BE2C (cell line): ENCODE results near the gene TTC39C. TPM values are rescaled to one million over a fixed set of nuclear protein-coding genes. Genes with fewer than 3 reads are reported as not detected.

Experiments
- DNase-seq: peaks from one replicate; pipeline ENCODE4 v3.0.0-alpha.2; 2020
- H3K27me3 ChIP-seq: fragments of 250-450 bp; sonication (Bioruptor Pico); 2 replicates; pipeline ENCODE4 v1.5.1; 2020; ENCODE audit warnings: mild to moderate bottlenecking
- H3K36me3 ChIP-seq: fragments of 250-450 bp; sonication (Bioruptor Pico); 2 replicates; pipeline ENCODE4 v1.5.1; 2020; ENCODE audit warnings: mild to moderate bottlenecking
- H3K4me1 ChIP-seq: fragments of 250-450 bp; sonication (Bioruptor Pico); 2 replicates; pipeline ENCODE4 v1.5.1; 2020
- H3K4me3 ChIP-seq: 2 replicates; pipeline ENCODE4 v1.5.1; 2011; ENCODE audit warnings: low read depth, low read length
- H3K9me3 ChIP-seq: fragments of 250-450 bp; sonication (Bioruptor Pico); 2 replicates; pipeline ENCODE4 v1.5.1; 2020
- CTCF ChIP-seq: IDR thresholded peaks from 2 replicates; pipeline ENCODE4 v1.5.1; 2012; ENCODE audit warnings: mild to moderate bottlenecking, low read depth, low read length
- polyA plus RNA-seq: library from polyadenylated mRNA; unstranded; fragments of >200 nt; gene quantifications from one replicate; pipeline ENCODE4 v1.2.1, GENCODE V29; 2012; ENCODE audit warnings: low read depth, missing spikeins; ENCODE audit not compliant: insufficient read length, insufficient read depth

Gene TTC39C
- 5.4 TPM for polyA plus RNA-seq

GRCh38 chr18:24014062-24014985, at the start of gene TTC39C:
Gene TTC39C (plus strand): TSS chr18:24014754. CDS start chr18:24014872, 118 bp downstream.
- TF ChIP-seq CTCF = no peak
- no peaks in the 10 kb centered on the region for H3K4me1 ChIP-seq
- H3K9me3 ChIP-seq = no peaks in the 10 kb centered on the region
- peak; percentile 53 for DNase-seq
- peak within 1 kb of the TSS; percentile 70 for H3K4me3 ChIP-seq
- H3K36me3 ChIP-seq = no peaks in the 10 kb centered on the region
- no peaks in the 10 kb centered on the region for H3K27me3 ChIP-seq

- no peaks in the 10 kb centered on the region for H3K9me3 ChIP-seq
- H3K4me1 ChIP-seq = no peaks in the 10 kb centered on the region
- no peak overlapping the region for H3K4me3 ChIP-seq
- H3K27me3 ChIP-seq = no peaks in the 10 kb centered on the region
- DNase-seq = no peak
- H3K36me3 ChIP-seq = no peaks in the 10 kb centered on the region
- TF ChIP-seq CTCF = no peak
Observed at GRCh38 chr18:23966909-23967308, 47.6 kb upstream of the TTC39C start.

- no peaks in the 10 kb centered on the region for H3K9me3 ChIP-seq
- H3K36me3 ChIP-seq = no peaks in the 10 kb centered on the region
- DNase-seq = no peak
- TF ChIP-seq CTCF = no peak
- no peak overlapping the region for H3K4me3 ChIP-seq
- H3K4me1 ChIP-seq = no peaks in the 10 kb centered on the region
- H3K27me3 ChIP-seq = no peaks in the 10 kb centered on the region
Observed at GRCh38 chr18:23967321-23968089, 47.0 kb upstream of the TTC39C start.

- no peaks in the 10 kb centered on the region for H3K36me3 ChIP-seq
- H3K4me1 ChIP-seq = no peaks in the 10 kb centered on the region
- no peaks in the 10 kb centered on the region for H3K27me3 ChIP-seq
- H3K4me3 ChIP-seq = no peak overlapping the region
- TF ChIP-seq CTCF = no peak
- DNase-seq = no peak
- H3K9me3 ChIP-seq = no peaks in the 10 kb centered on the region
Observed at GRCh38 chr18:23968638-23969604, 45.6 kb upstream of the TTC39C start.

DNA sequence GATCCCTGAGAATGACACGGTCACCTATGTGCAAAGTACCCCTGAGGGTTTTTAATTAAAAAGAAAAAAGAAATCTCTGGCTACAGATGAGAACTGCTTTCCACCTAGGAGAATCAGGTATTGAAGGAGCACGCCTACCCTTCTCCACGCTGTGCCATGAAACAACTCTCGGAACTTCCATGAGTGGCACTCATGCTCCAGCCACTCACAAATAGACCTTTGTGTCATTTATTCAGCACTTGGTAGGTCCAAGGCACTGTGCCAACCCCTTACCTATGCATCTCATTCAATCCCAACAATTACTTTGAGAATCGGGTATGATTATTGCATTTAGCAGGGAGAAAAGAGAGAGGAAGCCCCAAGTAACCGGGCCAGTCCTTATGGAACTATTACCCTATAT, 44.9 kb upstream of the TTC39C start:
- Histone ChIP-seq H3K36me3 (no peaks in the 10 kb centered on the region), H3K9me3 (no peaks in the 10 kb centered on the region), H3K4me1 (no peaks in the 10 kb centered on the region), H3K27me3 (no peaks in the 10 kb centered on the region), H3K4me3 (no peak overlapping the region)
- TF ChIP-seq CTCF = no peak
- DNase-seq = no peak
